ENCODE data around the gene HIVEP3. TPM values are rescaled to one million over a fixed set of nuclear protein-coding genes. Genes with fewer than 3 reads are reported as not detected.

Gene HIVEP3
- total RNA-seq, 6 experiments from 2014 or later = 1.4 to 3.9 (median 2.2) TPM

DNA sequence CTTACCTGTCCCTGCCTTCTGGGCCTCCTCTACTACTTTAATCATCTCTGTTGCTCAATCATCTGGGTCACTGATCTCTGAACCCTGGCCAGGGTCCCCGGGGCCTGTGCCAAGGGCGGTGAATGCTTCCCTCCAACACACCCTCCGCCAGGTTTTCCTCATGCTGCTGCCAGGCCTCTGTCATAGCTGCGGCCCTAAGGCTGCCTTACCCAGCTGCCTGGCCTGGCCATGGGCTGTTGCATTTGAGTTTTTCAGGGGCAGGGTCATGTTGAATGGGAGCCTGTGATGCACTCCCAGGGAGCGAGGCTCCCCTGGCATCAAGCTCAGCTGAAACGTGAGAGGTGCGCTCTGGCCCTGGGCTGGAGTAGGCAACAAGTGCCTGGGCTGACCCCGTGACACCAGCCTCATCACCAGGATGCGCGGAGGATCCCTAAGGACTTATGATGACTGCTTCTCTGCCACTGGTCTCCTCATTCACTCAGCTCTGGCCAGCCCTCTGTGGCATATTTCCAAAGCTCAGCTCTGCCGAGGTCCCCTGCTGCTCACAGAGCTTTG is 441.8 kb downstream of the HIVEP3 start:
- TF ChIP-seq, protein P1, sequence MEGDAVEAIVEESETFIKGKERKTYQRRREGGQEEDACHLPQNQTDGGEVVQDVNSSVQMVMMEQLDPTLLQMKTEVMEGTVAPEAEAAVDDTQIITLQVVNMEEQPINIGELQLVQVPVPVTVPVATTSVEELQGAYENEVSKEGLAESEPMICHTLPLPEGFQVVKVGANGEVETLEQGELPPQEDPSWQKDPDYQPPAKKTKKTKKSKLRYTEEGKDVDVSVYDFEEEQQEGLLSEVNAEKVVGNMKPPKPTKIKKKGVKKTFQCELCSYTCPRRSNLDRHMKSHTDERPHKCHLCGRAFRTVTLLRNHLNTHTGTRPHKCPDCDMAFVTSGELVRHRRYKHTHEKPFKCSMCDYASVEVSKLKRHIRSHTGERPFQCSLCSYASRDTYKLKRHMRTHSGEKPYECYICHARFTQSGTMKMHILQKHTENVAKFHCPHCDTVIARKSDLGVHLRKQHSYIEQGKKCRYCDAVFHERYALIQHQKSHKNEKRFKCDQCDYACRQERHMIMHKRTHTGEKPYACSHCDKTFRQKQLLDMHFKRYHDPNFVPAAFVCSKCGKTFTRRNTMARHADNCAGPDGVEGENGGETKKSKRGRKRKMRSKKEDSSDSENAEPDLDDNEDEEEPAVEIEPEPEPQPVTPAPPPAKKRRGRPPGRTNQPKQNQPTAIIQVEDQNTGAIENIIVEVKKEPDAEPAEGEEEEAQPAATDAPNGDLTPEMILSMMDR (IDR thresholded peaks at IDR 0.05) = no peak
- no peak overlapping the region for H3K4me3 ChIP-seq
- intact Hi-C loops (cut with DNase I) = no loop called here
- ATAC-seq = peak; percentile 90 to 95 (median 92)
- 36% methylated on average over 4 of the region's 11 CpGs for WGBS (ENCODE audit: insufficient coverage, low coverage, low lambda C conversion rate, missing lambda C conversion rate)
- H3K9me3 ChIP-seq = no peaks in the 10 kb centered on the region
- H3K36me3 ChIP-seq = no peaks in the 10 kb centered on the region
- peak; percentile 87 to 95 (median 91) for DNase-seq
- H3K4me1 ChIP-seq = peaks cover 0 to 40% (median 11%) of the 10 kb centered on the region in 4 donors
- H3K27ac ChIP-seq = peak overlapping the region in 2 of 3 donors; percentile 56 to 69
- no peaks in the 10 kb centered on the region for H3K27me3 ChIP-seq

DNA sequence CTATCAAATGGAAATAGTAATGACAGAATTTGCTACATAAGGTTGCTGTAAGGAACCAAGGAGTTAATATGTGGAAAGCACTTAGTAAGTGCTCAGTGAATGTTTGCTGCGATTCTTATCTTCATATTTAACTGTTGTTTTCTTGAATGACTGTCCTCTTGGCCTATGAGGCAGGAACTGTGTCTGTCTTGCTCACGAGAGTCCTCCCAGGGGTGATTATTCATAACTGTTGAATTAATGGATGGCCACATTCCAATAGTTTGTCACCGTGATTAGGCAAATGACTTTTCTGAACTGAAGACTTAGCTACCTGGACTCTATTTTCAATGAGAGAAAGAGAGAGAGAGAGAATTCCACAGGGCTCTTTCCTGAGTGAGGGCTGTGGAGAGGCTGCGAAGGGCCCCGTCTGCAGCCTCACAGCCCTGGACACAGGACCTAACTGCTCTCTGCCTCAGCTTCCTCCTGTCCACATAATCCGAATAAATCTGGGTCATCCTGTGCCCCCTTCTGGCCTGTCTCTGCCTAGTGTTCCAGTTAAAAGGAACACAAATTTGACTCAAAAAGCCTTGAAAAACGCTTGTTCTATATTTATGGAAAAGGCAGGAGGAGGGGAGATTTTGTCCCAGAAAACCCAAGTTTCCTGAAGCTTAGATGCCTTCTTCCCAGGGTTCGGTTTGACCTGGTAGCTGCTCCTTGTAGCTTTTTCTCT is 442.7 kb downstream of the HIVEP3 start:
- intact Hi-C loops (cut with DNase I) = no loop called here
- ATAC-seq = no peak
- Histone ChIP-seq H3K9me3 (no peaks in the 10 kb centered on the region), H3K4me1 (peaks cover 0 to 40% (median 11%) of the 10 kb centered on the region in 4 donors), H3K36me3 (no peaks in the 10 kb centered on the region), H3K27ac (peak overlapping the region in 1 of 3 donors; percentile 42), H3K27me3 (no peaks in the 10 kb centered on the region), H3K4me3 (no peak overlapping the region)
- TF ChIP-seq POLR2A (IDR thresholded peaks at IDR 0.05) = no peak
- TF ChIP-seq, protein P1 (IDR thresholded peaks at IDR 0.05) = no peak
- DNase-seq = no peak
- 60% methylated on average over 5 of the region's 8 CpGs for whole genome bisulfite sequencing (ENCODE audit: insufficient coverage, low coverage, low lambda C conversion rate, missing lambda C conversion rate)

DNA sequence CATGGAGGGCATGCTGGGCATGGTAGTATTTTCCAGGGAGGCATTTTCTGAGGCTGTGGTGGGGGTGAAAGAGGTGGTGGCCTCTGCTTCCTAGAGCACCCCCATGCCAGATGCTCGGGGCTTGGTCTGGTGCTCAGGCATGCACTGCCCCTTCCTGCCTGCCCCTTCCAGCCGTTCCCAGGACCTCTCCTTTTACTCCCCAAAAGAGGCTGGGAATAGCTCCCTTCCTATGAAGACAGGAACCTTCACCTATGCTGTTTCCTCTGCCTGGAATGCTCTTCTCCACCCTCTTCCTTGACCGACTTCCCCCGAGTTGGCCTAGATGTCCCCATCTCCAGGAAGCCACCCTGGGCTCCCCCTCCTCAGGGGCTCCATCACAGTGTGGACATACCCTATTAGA is 443.4 kb downstream of the HIVEP3 start:
- H3K9me3 ChIP-seq = no peaks in the 10 kb centered on the region
- TF ChIP-seq, protein P1 (IDR thresholded peaks at IDR 0.05) = no peak
- no peak for TF ChIP-seq POLR2A (IDR thresholded peaks at IDR 0.05)
- peaks cover 0 to 37% (median 11%) of the 10 kb centered on the region in 4 donors for H3K4me1 ChIP-seq
- WGBS (ENCODE audit: insufficient coverage, low coverage, low lambda C conversion rate, missing lambda C conversion rate) = 75% methylated on average over 4 of the region's 4 CpGs
- ATAC-seq = no peak
- intact Hi-C loops (cut with DNase I) = no loop called here
- no peaks in the 10 kb centered on the region for H3K27me3 ChIP-seq
- no peak for DNase-seq
- no peak overlapping the region for H3K4me3 ChIP-seq
- no peak overlapping the region for H3K27ac ChIP-seq
- H3K36me3 ChIP-seq = no peaks in the 10 kb centered on the region

DNA sequence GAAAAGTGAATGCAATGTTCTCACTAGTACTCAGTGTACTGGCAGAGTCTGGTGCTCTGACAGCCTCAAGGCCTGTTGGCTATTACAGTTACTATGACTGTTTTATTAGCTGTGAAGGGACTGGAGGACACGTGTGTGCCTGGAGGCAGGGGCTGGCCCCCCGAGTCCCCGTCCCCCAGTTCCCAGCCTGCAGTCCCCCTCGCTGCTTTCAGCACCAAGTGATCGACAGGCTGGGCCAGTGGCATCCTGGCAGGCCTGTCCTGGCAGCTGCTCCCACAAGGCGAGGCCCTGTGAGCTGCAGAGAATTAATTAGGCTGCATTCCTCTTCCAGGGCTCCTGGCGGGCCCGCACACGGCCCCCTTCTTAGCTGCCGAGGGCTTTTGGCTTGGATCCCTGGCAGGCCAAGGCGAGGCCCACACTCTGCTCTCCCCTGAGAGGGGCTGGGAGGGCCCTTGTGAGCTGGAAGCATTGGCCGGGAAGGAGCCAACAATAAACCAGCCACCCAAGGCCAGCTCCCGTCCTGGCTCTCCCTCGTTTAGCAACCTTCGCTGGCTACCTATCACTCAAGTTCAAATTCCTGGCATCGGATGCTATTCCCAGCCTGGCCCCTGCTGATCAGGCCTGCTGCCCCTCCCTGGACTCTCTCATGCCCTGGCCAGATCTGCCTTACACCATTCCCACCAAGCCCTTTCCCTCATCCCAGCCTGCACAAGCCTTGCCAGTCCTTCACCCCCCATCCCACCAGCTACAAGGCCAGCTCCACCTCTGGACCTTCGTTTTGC is 444.0 kb downstream of the HIVEP3 start:
- ATAC-seq = peak in 1 of 4 donors; percentile 4
- H3K4me1 ChIP-seq = peaks cover 0 to 30% (median 9%) of the 10 kb centered on the region in 4 donors
- intact Hi-C loops (cut with DNase I) = no loop called here
- no peak overlapping the region for H3K27ac ChIP-seq
- TF ChIP-seq POLR2A (IDR thresholded peaks at IDR 0.05) = no peak
- TF ChIP-seq, protein P1 (IDR thresholded peaks at IDR 0.05) = no peak
- no peak overlapping the region for H3K4me3 ChIP-seq
- peak in 1 of 3 donors; percentile 52 for DNase-seq
- H3K27me3 ChIP-seq = no peaks in the 10 kb centered on the region
- H3K9me3 ChIP-seq = no peaks in the 10 kb centered on the region
- 67% methylated on average over 6 of the region's 17 CpGs for WGBS (ENCODE audit: insufficient coverage, low coverage, low lambda C conversion rate, missing lambda C conversion rate)
- H3K36me3 ChIP-seq = no peaks in the 10 kb centered on the region

Measured in right lobe of liver (tissue), 6 donors.